K562 (cell line): Measurements from ENCODE around the gene CRYBB1. TPM values are rescaled to one million over a fixed set of nuclear protein-coding genes. Genes with fewer than 3 reads are reported as not detected.

Experiments used
- BCL6 ChIP-seq: fragments of 250-450 bp; sonication (Bioruptor Pico); IDR thresholded peaks from 2 replicates; pipeline ENCODE4 v1.4.0; 2020
- BRCA1 ChIP-seq, 2 experiments: fragments of 450-650 bp in 1 of 2; sonication (generic) in 1 of 2; formaldehyde crosslinking in 1 of 2; IDR thresholded peaks; 2 replicates each; pipeline versions ENCODE4 v1.5.0 to v1.6.1; 2017 to 2020; ENCODE audit warnings: mild to moderate bottlenecking in 1 of 2, missing genetic modification reagents in 1 of 2
- CBX3 ChIP-seq, 2 experiments: IDR thresholded peaks; 1 replicate in 1 of 2; 2 replicates in 1 of 2; pipeline ENCODE4 v1.6.1; 2012; ENCODE audit warnings: inconsistent platforms in 2 of 2, low read length in 2 of 2, borderline replicate concordance in 1 of 2, control low read depth in 1 of 2
- ESRRB ChIP-seq: fragments of 250-450 bp; sonication (Bioruptor Pico); IDR thresholded peaks from 2 replicates; pipeline ENCODE4 v1.5.0; 2020; ENCODE audit warnings: mild to moderate bottlenecking, moderate library complexity, borderline replicate concordance
- PCBP1 ChIP-seq: fragments of 200-400 bp; formaldehyde crosslinking; IDR thresholded peaks from 2 replicates; pipeline ENCODE4 v1.6.1; 2018; ENCODE audit warnings: mild to moderate bottlenecking, low read depth, low read length; ENCODE audit not compliant: poor library complexity, severe bottlenecking
- RBM14 ChIP-seq: fragments of 200-400 bp; formaldehyde crosslinking; IDR thresholded peaks from 2 replicates; pipeline ENCODE4 v1.6.1; 2018; ENCODE audit warnings: low read depth, mild to moderate bottlenecking, low read length, moderate library complexity, borderline replicate concordance; ENCODE audit not compliant: insufficient read depth
- RBM25 ChIP-seq: fragments of 200-400 bp; formaldehyde crosslinking; IDR thresholded peaks from 2 replicates; pipeline ENCODE4 v1.6.1; 2018; ENCODE audit warnings: low read length, low read depth, moderate library complexity; ENCODE audit not compliant: severe bottlenecking
- RCOR1 ChIP-seq, 2 experiments: IDR thresholded peaks; 2 replicates each; pipeline ENCODE4 v1.6.1; 2012; ENCODE audit warnings: low read depth in 2 of 2, low read length in 2 of 2, borderline replicate concordance in 1 of 2, improper control_type of control experiment in 1 of 2
- SMARCA5 ChIP-seq: fragments of 450-650 bp; IDR thresholded peaks from 2 replicates; pipeline ENCODE4 v1.6.1; 2016
- SP1 ChIP-seq: sonication (generic); formaldehyde crosslinking; IDR thresholded peaks from 2 replicates; pipeline ENCODE4 v1.8.1; 2022; ENCODE audit warnings: mild to moderate bottlenecking, missing genetic modification reagents
- ZNF324 ChIP-seq: fragments of 250-450 bp; sonication (Bioruptor Pico); IDR thresholded peaks from 2 replicates; pipeline ENCODE4 v1.4.0; 2020; ENCODE audit warnings: mild to moderate bottlenecking
- ZNF551 ChIP-seq: fragments of 250-450 bp; sonication (Bioruptor Pico); IDR thresholded peaks from 2 replicates; pipeline ENCODE4 v1.5.0; 2021; ENCODE audit warnings: mild to moderate bottlenecking, moderate library complexity
- polyA plus RNA-seq, 8 experiments: library from polyadenylated mRNA; depleted of rRNA in 4 of 8; stranded (reverse) in 5 of 8; unstranded in 3 of 8; fragments of >200 nt; fragmentation: Nextera tagmentation in 2 of 8; fragmentation: Illumina TruSeq in 1 of 8; extraction: Ambion mirVana in 2 of 8; extraction: Trizol in 1 of 8; gene quantifications; 2 replicates each; pipeline versions ENCODE4 v1.2.1 to v1.2.3, GENCODE V29; 2011 to 2014; ENCODE audit warnings: inconsistent platforms in 1 of 8, missing spikeins in 1 of 8
- total RNA-seq, 7 experiments: library from RNA; depleted of rRNA in 6 of 7; stranded (reverse); fragments of >200 nt in 6 of 7; fragmentation: Illumina TruSeq in 2 of 7; extraction: Trizol in 2 of 7; gene quantifications; 2 replicates each; pipeline versions ENCODE4 v1.2.1 to v1.2.3, GENCODE V29; 2011 to 2021; ENCODE audit warnings: low replicate concordance in 1 of 7
- TF ChIP-seq, protein P1 (sequence below): fragments of 200-600 bp; sonication (generic); IDR thresholded peaks from one replicate; pipeline ENCODE4 v1.6.1; 2012; ENCODE audit warnings: mild to moderate bottlenecking, low read depth, low read length, inconsistent platforms
- TF ChIP-seq, protein P2 (sequence below): fragments of 150-350 bp; conservative IDR thresholded peaks from 2 replicates; pipeline ENCODE4 v1.6.1; 2014; ENCODE audit warnings: low read length

The CRYBB1 gene
- total and polyA plus RNA-seq, 9 of the 15 experiments (the other 6 are each of a cell fraction or from before 2014, with no cell fraction given): 0.16 to 0.45 (median 0.33) TPM; not detected in 2

DNA sequence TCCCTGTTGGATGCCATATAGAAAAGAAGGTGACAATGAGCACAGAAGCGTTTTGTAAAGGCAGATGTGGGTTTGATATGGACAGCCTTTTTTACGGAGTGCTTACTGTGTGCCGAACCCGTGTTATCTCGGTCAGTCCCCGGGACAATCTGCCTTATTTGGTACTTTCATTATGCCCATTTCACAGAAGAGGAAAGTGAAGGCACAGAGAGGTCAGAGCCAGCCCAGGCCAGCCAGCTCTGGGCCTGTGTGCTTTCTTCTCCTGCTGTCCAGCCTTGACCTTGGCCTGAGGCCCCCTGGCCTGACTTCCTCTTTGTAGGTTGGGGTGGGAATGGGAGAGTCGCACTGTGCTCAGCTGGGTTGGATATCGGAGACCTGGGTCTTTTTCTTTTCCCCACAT lies 628 bp upstream of the CRYBB1 start (continued):
- TF ChIP-seq, protein P1, sequence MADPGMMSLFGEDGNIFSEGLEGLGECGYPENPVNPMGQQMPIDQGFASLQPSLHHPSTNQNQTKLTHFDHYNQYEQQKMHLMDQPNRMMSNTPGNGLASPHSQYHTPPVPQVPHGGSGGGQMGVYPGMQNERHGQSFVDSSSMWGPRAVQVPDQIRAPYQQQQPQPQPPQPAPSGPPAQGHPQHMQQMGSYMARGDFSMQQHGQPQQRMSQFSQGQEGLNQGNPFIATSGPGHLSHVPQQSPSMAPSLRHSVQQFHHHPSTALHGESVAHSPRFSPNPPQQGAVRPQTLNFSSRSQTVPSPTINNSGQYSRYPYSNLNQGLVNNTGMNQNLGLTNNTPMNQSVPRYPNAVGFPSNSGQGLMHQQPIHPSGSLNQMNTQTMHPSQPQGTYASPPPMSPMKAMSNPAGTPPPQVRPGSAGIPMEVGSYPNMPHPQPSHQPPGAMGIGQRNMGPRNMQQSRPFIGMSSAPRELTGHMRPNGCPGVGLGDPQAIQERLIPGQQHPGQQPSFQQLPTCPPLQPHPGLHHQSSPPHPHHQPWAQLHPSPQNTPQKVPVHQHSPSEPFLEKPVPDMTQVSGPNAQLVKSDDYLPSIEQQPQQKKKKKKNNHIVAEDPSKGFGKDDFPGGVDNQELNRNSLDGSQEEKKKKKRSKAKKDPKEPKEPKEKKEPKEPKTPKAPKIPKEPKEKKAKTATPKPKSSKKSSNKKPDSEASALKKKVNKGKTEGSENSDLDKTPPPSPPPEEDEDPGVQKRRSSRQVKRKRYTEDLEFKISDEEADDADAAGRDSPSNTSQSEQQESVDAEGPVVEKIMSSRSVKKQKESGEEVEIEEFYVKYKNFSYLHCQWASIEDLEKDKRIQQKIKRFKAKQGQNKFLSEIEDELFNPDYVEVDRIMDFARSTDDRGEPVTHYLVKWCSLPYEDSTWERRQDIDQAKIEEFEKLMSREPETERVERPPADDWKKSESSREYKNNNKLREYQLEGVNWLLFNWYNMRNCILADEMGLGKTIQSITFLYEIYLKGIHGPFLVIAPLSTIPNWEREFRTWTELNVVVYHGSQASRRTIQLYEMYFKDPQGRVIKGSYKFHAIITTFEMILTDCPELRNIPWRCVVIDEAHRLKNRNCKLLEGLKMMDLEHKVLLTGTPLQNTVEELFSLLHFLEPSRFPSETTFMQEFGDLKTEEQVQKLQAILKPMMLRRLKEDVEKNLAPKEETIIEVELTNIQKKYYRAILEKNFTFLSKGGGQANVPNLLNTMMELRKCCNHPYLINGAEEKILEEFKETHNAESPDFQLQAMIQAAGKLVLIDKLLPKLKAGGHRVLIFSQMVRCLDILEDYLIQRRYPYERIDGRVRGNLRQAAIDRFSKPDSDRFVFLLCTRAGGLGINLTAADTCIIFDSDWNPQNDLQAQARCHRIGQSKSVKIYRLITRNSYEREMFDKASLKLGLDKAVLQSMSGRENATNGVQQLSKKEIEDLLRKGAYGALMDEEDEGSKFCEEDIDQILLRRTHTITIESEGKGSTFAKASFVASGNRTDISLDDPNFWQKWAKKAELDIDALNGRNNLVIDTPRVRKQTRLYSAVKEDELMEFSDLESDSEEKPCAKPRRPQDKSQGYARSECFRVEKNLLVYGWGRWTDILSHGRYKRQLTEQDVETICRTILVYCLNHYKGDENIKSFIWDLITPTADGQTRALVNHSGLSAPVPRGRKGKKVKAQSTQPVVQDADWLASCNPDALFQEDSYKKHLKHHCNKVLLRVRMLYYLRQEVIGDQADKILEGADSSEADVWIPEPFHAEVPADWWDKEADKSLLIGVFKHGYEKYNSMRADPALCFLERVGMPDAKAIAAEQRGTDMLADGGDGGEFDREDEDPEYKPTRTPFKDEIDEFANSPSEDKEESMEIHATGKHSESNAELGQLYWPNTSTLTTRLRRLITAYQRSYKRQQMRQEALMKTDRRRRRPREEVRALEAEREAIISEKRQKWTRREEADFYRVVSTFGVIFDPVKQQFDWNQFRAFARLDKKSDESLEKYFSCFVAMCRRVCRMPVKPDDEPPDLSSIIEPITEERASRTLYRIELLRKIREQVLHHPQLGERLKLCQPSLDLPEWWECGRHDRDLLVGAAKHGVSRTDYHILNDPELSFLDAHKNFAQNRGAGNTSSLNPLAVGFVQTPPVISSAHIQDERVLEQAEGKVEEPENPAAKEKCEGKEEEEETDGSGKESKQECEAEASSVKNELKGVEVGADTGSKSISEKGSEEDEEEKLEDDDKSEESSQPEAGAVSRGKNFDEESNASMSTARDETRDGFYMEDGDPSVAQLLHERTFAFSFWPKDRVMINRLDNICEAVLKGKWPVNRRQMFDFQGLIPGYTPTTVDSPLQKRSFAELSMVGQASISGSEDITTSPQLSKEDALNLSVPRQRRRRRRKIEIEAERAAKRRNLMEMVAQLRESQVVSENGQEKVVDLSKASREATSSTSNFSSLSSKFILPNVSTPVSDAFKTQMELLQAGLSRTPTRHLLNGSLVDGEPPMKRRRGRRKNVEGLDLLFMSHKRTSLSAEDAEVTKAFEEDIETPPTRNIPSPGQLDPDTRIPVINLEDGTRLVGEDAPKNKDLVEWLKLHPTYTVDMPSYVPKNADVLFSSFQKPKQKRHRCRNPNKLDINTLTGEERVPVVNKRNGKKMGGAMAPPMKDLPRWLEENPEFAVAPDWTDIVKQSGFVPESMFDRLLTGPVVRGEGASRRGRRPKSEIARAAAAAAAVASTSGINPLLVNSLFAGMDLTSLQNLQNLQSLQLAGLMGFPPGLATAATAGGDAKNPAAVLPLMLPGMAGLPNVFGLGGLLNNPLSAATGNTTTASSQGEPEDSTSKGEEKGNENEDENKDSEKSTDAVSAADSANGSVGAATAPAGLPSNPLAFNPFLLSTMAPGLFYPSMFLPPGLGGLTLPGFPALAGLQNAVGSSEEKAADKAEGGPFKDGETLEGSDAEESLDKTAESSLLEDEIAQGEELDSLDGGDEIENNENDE: no peak
- TF ChIP-seq ZNF324 (no peak), PCBP1 (no peak), BCL6 (no peak), CBX3 (IDR thresholded peaks at IDR 0.05; ENCODE audit: borderline replicate concordance in 1 of 2, low read length in 2 of 2) (0 out of 3 replicates have a peak, but pooled peaks of 1 of the 2 experiments have one; percentile 51), SP1 (CRISPR knock-in tag) (no peak), ZNF551 (no peak), BRCA1 (IDR thresholded peaks at IDR 0.05) (no peak), BRCA1 (CRISPR knock-in tag; IDR thresholded peaks at IDR 0.05) (no peak), ESRRB (no peak), RBM25 (peak; percentile 98), RBM14 (no peak), SMARCA5 (peak; percentile 95), RCOR1 (IDR thresholded peaks at IDR 0.05; ENCODE audit: borderline replicate concordance in 1 of 2, low read depth in 2 of 2, low read length in 2 of 2) (peak; percentile 34 to 85; a peak in 3 of 4 replicates)
- TF ChIP-seq, protein P2, sequence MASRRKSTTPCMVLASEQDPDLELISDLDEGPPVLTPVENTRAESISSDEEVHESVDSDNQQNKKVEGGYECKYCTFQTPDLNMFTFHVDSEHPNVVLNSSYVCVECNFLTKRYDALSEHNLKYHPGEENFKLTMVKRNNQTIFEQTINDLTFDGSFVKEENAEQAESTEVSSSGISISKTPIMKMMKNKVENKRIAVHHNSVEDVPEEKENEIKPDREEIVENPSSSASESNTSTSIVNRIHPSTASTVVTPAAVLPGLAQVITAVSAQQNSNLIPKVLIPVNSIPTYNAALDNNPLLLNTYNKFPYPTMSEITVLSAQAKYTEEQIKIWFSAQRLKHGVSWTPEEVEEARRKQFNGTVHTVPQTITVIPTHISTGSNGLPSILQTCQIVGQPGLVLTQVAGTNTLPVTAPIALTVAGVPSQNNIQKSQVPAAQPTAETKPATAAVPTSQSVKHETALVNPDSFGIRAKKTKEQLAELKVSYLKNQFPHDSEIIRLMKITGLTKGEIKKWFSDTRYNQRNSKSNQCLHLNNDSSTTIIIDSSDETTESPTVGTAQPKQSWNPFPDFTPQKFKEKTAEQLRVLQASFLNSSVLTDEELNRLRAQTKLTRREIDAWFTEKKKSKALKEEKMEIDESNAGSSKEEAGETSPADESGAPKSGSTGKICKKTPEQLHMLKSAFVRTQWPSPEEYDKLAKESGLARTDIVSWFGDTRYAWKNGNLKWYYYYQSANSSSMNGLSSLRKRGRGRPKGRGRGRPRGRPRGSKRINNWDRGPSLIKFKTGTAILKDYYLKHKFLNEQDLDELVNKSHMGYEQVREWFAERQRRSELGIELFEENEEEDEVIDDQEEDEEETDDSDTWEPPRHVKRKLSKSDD: no peak
